Calu3 (cell line): Measurements from ENCODE around the gene USP48. TPM values are rescaled to one million over a fixed set of nuclear protein-coding genes. Genes with fewer than 3 reads are reported as not detected.

Experiments used
- BruUV-seq: library from RNA; stranded (reverse); fragments of 400-500 nt; replicated peaks from 2 replicates; lab custom pipeline; 2021; lab: Mats Ljungman, UMichigan
- CTCF ChIA-PET: fragments of 300-600 bp; sonication (Branson Sonifier 250); formaldehyde crosslinking; loops from one replicate; lab custom pipeline; 2022; ENCODE audit warnings: antibody characterized with exemption; lab: Charles Lee
- DNase-seq: peaks from one replicate; pipeline ENCODE4 v3.0.0; 2022
- H3K27ac Mint-ChIP-seq: one replicate; pipeline ENCODE4 v1.8.0; 2022; ENCODE audit warnings: mixed read lengths; ENCODE audit not compliant: unreplicated experiment
- H3K27me3 Mint-ChIP-seq: one replicate; pipeline ENCODE4 v1.8.0; 2022; ENCODE audit warnings: mixed read lengths; ENCODE audit not compliant: unreplicated experiment
- H3K36me3 Mint-ChIP-seq: one replicate; pipeline ENCODE4 v1.8.0; 2022; ENCODE audit warnings: mild to moderate bottlenecking, moderate library complexity, mixed read lengths; ENCODE audit not compliant: insufficient read depth, unreplicated experiment
- H3K4me1 Mint-ChIP-seq: one replicate; pipeline ENCODE4 v1.8.0; 2022; ENCODE audit warnings: mild to moderate bottlenecking, low read depth, mixed read lengths; ENCODE audit not compliant: unreplicated experiment
- H3K4me3 Mint-ChIP-seq: one replicate; pipeline ENCODE4 v1.8.0; 2022; ENCODE audit warnings: mild to moderate bottlenecking, low read depth, moderate library complexity, mixed read lengths; ENCODE audit not compliant: unreplicated experiment
- H3K9me3 Mint-ChIP-seq: one replicate; pipeline ENCODE4 v1.8.0; 2022; ENCODE audit warnings: low read depth, mixed read lengths; ENCODE audit not compliant: unreplicated experiment
- intact Hi-C: fragments of 100-400 bp; cut with micrococcal nuclease; formaldehyde crosslinking; loops from one replicate; pipeline ENCODE4 v1.10.0; 2022; ENCODE audit not compliant: unreplicated experiment
- total RNA-seq: library from RNA; stranded (reverse); gene quantifications from 2 replicates; pipeline ENCODE4 v1.2.3, GENCODE V29; 2022
- TF ChIP-seq, protein P1 (sequence below): fragments of 200-600 bp; IDR thresholded peaks from one replicate; pipeline ENCODE4 v1.8.0; 2022; ENCODE audit warnings: antibody characterized with exemption; ENCODE audit not compliant: unreplicated experiment

Gene USP48
- total RNA-seq, 1 experiment from 2014 or later = 56.6 TPM

DNA sequence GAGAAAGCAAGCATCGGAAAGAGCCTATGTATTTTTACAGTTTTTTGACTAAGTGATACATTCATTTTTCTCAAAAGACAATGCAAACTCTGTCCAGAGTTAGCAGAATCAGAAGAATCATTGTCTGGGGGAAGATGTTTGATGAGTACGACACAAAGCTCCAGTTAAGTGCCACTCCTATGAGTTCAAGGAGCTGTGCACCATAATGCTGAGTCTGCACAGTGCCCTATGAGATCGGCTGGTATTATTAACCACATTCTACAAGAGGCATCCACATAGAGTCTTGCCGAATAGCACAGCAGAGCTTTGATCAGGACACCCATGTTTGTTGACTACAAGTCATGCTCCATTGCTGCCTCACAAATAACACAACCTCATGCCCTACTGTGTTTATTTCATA, 58.9 kb downstream of the USP48 start:
- Mint-ChIP-seq H3K4me3 (no peak overlapping the region), H3K4me1 (peaks cover 13% of the 10 kb centered on the region), H3K27ac (no peak overlapping the region), H3K27me3 (no peaks in the 10 kb centered on the region), H3K36me3 (peaks cover 21% of the 10 kb centered on the region), H3K9me3 (no peaks in the 10 kb centered on the region)
- BruUV-seq = no TSS peak
- DNase-seq = no peak
- intact Hi-C loops = no loop called here
- CTCF ChIA-PET = no interaction called here
- TF ChIP-seq, protein P1, sequence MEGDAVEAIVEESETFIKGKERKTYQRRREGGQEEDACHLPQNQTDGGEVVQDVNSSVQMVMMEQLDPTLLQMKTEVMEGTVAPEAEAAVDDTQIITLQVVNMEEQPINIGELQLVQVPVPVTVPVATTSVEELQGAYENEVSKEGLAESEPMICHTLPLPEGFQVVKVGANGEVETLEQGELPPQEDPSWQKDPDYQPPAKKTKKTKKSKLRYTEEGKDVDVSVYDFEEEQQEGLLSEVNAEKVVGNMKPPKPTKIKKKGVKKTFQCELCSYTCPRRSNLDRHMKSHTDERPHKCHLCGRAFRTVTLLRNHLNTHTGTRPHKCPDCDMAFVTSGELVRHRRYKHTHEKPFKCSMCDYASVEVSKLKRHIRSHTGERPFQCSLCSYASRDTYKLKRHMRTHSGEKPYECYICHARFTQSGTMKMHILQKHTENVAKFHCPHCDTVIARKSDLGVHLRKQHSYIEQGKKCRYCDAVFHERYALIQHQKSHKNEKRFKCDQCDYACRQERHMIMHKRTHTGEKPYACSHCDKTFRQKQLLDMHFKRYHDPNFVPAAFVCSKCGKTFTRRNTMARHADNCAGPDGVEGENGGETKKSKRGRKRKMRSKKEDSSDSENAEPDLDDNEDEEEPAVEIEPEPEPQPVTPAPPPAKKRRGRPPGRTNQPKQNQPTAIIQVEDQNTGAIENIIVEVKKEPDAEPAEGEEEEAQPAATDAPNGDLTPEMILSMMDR = no peak

DNA sequence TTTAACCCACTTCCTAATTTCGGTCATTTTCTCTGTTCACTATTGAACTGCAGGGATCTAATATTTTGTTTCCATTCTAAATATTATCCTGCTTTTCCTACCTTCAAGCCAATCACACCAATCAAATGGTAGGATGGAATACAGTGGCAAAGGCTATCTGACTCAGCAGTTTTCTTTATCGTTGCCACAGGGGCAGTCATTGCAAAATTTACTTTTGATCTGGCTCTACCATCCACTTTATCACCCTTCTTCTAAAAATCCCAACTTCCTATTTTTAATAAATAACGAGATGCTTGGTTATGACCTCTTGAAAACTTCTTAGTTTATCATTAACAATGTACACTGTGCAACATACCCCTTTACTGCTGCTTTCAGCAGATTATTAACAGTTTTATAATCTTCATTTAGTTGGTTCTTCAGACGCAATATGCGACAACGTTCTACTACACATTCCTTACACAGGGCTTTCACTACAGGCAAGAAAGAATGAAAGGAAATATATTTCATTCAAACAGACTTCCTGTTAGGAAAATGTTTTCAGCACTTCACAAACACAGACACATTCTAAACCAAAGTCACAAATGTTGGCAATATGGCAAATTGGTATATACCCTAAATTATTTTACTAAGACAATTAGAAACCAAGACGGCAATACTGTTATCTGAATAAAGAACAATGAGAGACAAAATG, 61.5 kb downstream of the USP48 start:
- CTCF ChIA-PET = no interaction called here
- Mint-ChIP-seq H3K9me3 (no peaks in the 10 kb centered on the region), H3K27me3 (no peaks in the 10 kb centered on the region), H3K4me1 (peaks cover 13% of the 10 kb centered on the region), H3K36me3 (peaks cover 21% of the 10 kb centered on the region), H3K27ac (no peak overlapping the region), H3K4me3 (no peak overlapping the region)
- TF ChIP-seq, protein P1 = no peak
- intact Hi-C loops = no loop called here
- DNase-seq = no peak
- no TSS peak for BruUV-seq

DNA sequence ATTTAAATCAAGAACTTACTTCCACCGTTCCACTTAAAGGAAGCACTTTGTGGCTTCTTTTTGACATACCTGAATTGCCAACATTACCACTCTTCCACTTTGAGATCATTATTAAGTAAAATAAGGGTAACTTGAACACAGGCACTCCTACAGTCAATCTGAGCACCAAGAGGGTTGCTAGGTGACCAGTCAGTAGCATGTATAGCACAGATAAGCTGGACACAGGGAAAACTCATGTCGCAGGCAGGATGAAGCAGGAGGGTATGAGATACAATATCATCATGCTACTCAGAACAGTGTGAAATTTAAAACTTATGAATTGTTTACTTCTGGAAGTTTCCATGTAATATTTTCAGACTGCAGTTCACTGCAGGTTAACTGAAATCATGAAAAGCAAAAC, 66.8 kb downstream of the USP48 start:
- no peak for DNase-seq
- CTCF ChIA-PET = no interaction called here
- Mint-ChIP-seq H3K36me3 (peaks cover 17% of the 10 kb centered on the region), H3K4me3 (no peak overlapping the region), H3K27me3 (no peaks in the 10 kb centered on the region), H3K9me3 (no peaks in the 10 kb centered on the region), H3K27ac (no peak overlapping the region), H3K4me1 (peaks cover under 1% of the 10 kb centered on the region)
- no TSS peak for BruUV-seq
- intact Hi-C loops = no loop called here
- TF ChIP-seq, protein P1 = no peak

DNA sequence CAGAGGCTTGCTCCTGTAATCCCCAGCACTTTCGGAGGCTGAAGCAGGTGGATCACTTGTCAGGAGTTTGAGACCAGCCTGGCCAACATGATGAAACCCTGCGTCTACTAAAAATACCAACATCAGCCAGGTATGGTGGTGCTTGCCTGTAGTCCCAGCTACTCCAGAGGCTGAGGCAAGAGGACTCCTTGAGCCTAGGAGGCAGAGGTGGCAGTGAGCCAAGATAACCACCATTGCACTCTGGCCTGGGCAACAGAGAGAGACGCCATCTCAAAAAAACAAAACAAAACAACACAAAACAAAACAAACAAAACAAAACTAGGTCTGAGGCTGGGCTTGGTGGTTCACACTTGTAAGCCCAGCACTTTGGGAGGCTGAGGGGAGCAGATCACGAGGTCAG, 75.1 kb downstream of the USP48 start:
- H3K4me1 Mint-ChIP-seq = no peaks in the 10 kb centered on the region
- BruUV-seq = no TSS peak
- no peak for DNase-seq
- no peak overlapping the region for H3K4me3 Mint-ChIP-seq
- TF ChIP-seq, protein P1 = no peak
- intact Hi-C loops = no loop called here
- CTCF ChIA-PET = no interaction called here
- H3K27me3 Mint-ChIP-seq = no peaks in the 10 kb centered on the region
- no peak overlapping the region for H3K27ac Mint-ChIP-seq
- no peaks in the 10 kb centered on the region for H3K9me3 Mint-ChIP-seq
- H3K36me3 Mint-ChIP-seq = peaks cover 23% of the 10 kb centered on the region
